ENCODE data around the gene KIF18B.

Gene KIF18B

DNA sequence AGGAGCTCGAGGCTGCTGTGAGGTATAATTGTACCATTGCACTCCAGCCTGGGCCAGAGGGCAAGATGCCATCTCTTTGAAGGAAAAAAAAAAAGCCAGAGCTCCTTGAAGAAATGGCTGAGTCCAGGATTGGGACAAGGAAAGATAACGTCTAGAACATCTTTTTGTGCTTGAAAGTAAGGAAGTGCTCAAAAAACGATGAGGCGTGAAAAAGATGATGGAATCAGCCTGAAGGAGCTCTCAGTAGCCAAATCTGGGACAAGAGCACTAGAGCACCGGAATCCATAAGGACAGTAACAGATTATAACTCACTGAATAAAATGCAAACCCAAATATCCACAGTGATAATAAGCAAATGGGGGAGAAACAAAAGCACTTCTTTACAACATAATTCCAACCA, 70.5 kb downstream of the KIF18B start:
- Histone ChIP-seq H3K9ac (ENCODE audit: low read length in 5 of 5) (no peak overlapping the region), H3K36me3 (ENCODE audit: control insufficient read depth in 5 of 5, insufficient read depth in 5 of 5, low read length in 5 of 5) (peaks cover 18 to 77% (median 62%) of the 10 kb centered on the region in 5 donors), H3K4me1 (ENCODE audit: control insufficient read depth in 5 of 5, insufficient read depth in 5 of 5, low read length in 5 of 5) (peaks cover 2 to 13% (median 12%) of the 10 kb centered on the region in 5 donors)

DNA sequence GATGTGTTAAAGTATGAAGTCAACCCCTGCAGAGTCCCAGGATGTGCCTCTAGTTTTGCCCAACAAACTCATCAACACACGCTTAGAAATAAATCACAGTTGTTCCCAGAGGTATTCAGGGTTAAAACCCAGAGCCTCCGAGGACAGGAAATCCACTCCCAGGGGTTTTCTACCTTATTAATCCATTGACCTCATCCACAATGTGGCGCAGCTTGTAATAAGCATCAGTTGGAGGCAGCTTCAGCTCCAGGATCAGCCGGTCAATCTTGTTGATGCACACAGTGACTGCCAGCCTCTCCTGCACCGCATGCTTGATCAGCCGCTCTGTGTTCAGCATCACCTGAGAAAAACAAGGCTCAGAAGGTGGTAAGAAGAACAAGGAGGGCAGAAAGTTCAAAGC, 71.8 kb downstream of the KIF18B start:
- H3K9me3 ChIP-seq (ENCODE audit: control insufficient read depth in 5 of 5, low read length in 5 of 5): no peaks in the 10 kb centered on the region
- no peak overlapping the region for H3K9ac ChIP-seq (ENCODE audit: low read length in 5 of 5)
- no peak overlapping the region for H3K4me3 ChIP-seq (ENCODE audit: low read depth in 1 of 5, low read length in 5 of 5)
- no peaks in the 10 kb centered on the region for H3K27me3 ChIP-seq (ENCODE audit: control insufficient read depth in 5 of 5, insufficient read depth in 4 of 5, low read length in 5 of 5)
- peaks cover 2 to 17% (median 14%) of the 10 kb centered on the region in 5 donors for H3K4me1 ChIP-seq (ENCODE audit: control insufficient read depth in 5 of 5, insufficient read depth in 5 of 5, low read length in 5 of 5)
- H3K36me3 ChIP-seq (ENCODE audit: control insufficient read depth in 5 of 5, insufficient read depth in 5 of 5, low read length in 5 of 5): peaks cover 11 to 78% (median 59%) of the 10 kb centered on the region in 5 donors
- no peak overlapping the region for H3K27ac ChIP-seq (ENCODE audit: low read depth, low read length)

More for the DNA sequence above, 70.5 kb downstream of the KIF18B start:
- Histone ChIP-seq H3K9me3 (ENCODE audit: control insufficient read depth in 5 of 5, low read length in 5 of 5) (no peaks in the 10 kb centered on the region), H3K27me3 (ENCODE audit: control insufficient read depth in 5 of 5, insufficient read depth in 4 of 5, low read length in 5 of 5) (no peaks in the 10 kb centered on the region), H3K4me3 (ENCODE audit: low read depth in 1 of 5, low read length in 5 of 5) (no peak overlapping the region), H3K27ac (ENCODE audit: low read depth, low read length) (no peak overlapping the region)

Measured in subcutaneous abdominal adipose tissue (tissue), 5 donors.